ENCODE data around the gene PIKFYVE. TPM values are rescaled to one million over a fixed set of nuclear protein-coding genes. Genes with fewer than 3 reads are reported as not detected.

Gene PIKFYVE
- total and polyA plus RNA-seq, 10 of the 15 experiments (the other 5 are each of a cell fraction or from before 2014, with no cell fraction given): 5.2 to 41.7 (median 19.6) TPM

GRCh38 chr2:208240619-208241209, 25.3 kb upstream of the PIKFYVE start:
- ChIA-PET SMC1A (ENCODE audit: uncharacterized antibody, unreplicated experiment) (no interaction called here), RAD21 (ENCODE audit: unreplicated experiment) (interaction anchor here (1.0 kb wide), 1 partner anchor 47 kb away, joined by 3 read pairs; no protein-coding TSS in a partner anchor), CTCF (interaction anchor here (1.6 to 1.9 kb wide), 3 partner anchors 11 to 65 kb away, joined by 5 to 9 read pairs (median 6); no protein-coding TSS in a partner anchor), POLR2A (interaction anchor here (0.8 kb wide), 1 partner anchor 14 kb away, joined by 3 read pairs; the partner anchor contains the start of gene IDH1)
- Histone ChIP-seq H3K4me1 (ENCODE audit: control insufficient read depth, insufficient read depth, low read length) (no peaks in the 10 kb centered on the region), H3K79me2 (ENCODE audit: control insufficient read depth, insufficient read depth, low read length) (no peaks in the 10 kb centered on the region), H3K27me3 (replicated peaks in 1 of 2; ENCODE audit: control insufficient read depth in 2 of 2, insufficient read depth in 2 of 2, low read length in 1 of 2) (no peaks in the 10 kb centered on the region), H3K4me3 (no peak overlapping the region), H3K27ac (ENCODE audit: control insufficient read depth, insufficient read depth) (no peak overlapping the region), H3K9me3 (replicated peaks; ENCODE audit: control insufficient read depth, insufficient read depth, low read length) (no peaks in the 10 kb centered on the region), H3K9ac (ENCODE audit: control insufficient read depth, insufficient read depth, low read length) (no peak overlapping the region), H2AFZ (ENCODE audit: control insufficient read depth, low read depth, low read length) (no peak overlapping the region), H3K36me3 (ENCODE audit: control insufficient read depth in 2 of 2, insufficient read depth in 2 of 2, low read length in 1 of 2) (peaks cover 0 to 15% of the 10 kb centered on the region in 2 experiments; a peak in 3 of 4 replicates), H4K20me1 (ENCODE audit: control insufficient read depth, insufficient read depth) (no peaks in the 10 kb centered on the region), H3K4me2 (ENCODE audit: control insufficient read depth, insufficient read depth) (no peak overlapping the region)
- no peak for DNase-seq (ENCODE audit: low read depth, low spot score)
- no peak for TF ChIP-seq NR2F1 (conservative IDR thresholded peaks at IDR 0.05)
- no peak for TF ChIP-seq ATF3 (IDR thresholded peaks at IDR 0.05; ENCODE audit: borderline replicate concordance, extremely low read depth, low read depth, low read length)
- no peak for TF ChIP-seq ZBTB40 (IDR thresholded peaks at IDR 0.05; ENCODE audit: borderline replicate concordance)
- intact Hi-C loops (cut with micrococcal nuclease; ENCODE audit: unreplicated experiment) (no loop called here), in situ Hi-C loops (cut with MboI) (no loop called here)
- FAIRE-seq: no peak
- no peak for ATAC-seq
- 98% methylated on average over 3 of the region's 3 CpGs for WGBS (ENCODE audit: insufficient coverage, insufficient replicate concordance, low lambda C conversion rate, missing lambda C conversion rate)
- no TSS peak for BruUV-seq (replicated peaks)

All from GM12878 (cell line).